CD4-positive, alpha-beta T cell treated with Interleukin-15 for 4 hours (primary cell): ENCODE measurements around the gene GAL3ST3.
"Not testable (repeated sequence)": the region's sequence is repeated elsewhere in the genome, so short reads cannot be mapped to it uniquely, and the experiment has no call there.

Experiments used
- DNase-seq: peaks from one replicate; pipeline ENCODE4 v3.0.0-alpha.2; 2020; ENCODE audit warnings: low spot score

GAL3ST3 gene

GRCh38 chr11:66048547-66049323 is at the start of gene GAL3ST3:
Gene GAL3ST3 (minus strand): TSS chr11:66049161. CDS start chr11:66045415, 3,746 bp downstream.
- no peak for DNase-seq

- not testable (repeated sequence) for DNase-seq
These were observed 43.2 kb upstream of the GAL3ST3 start for GRCh38 chr11:66092125-66092524.

- DNase-seq, result no peak
These were observed 41.3 kb upstream of the GAL3ST3 start for GRCh38 chr11:66090288-66090687.

GRCh38 chr11:66089067-66089466 is 40.1 kb upstream of the GAL3ST3 start:
- no peak for DNase-seq

GRCh38 chr11:66087148-66087908 is 38.4 kb upstream of the GAL3ST3 start:
- no peak for DNase-seq

- DNase-seq, result no peak
These were observed 36.0 kb upstream of the GAL3ST3 start for GRCh38 chr11:66084821-66085475.

- DNase-seq, result no peak
These were observed 34.8 kb upstream of the GAL3ST3 start for GRCh38 chr11:66083767-66084166.

GRCh38 chr11:66082946-66083698 is 34.2 kb upstream of the GAL3ST3 start:
- no peak for DNase-seq

- DNase-seq, result peak; percentile 79
These were observed 32.5 kb upstream of the GAL3ST3 start for GRCh38 chr11:66081505-66081904.

GRCh38 chr11:66080055-66080817 is 31.3 kb upstream of the GAL3ST3 start:
- DNase-seq, result peak; percentile 83

GRCh38 chr11:66078949-66079348 is 30.0 kb upstream of the GAL3ST3 start:
- DNase-seq, result not testable (repeated sequence)

- DNase-seq, result no peak
These were observed 29.0 kb upstream of the GAL3ST3 start for GRCh38 chr11:66077927-66078326.

- DNase-seq, result no peak
These were observed 27.6 kb upstream of the GAL3ST3 start for GRCh38 chr11:66076561-66076960.

GRCh38 chr11:66075273-66075672 is 26.3 kb upstream of the GAL3ST3 start:
- no peak for DNase-seq

GRCh38 chr11:66073669-66074068 is 24.7 kb upstream of the GAL3ST3 start:
- no peak for DNase-seq

- no peak for DNase-seq
These were observed 23.6 kb upstream of the GAL3ST3 start for GRCh38 chr11:66072518-66072917.

GRCh38 chr11:66072081-66072480 is 23.1 kb upstream of the GAL3ST3 start:
- DNase-seq, result no peak

- no peak for DNase-seq
These were observed 22.4 kb upstream of the GAL3ST3 start for GRCh38 chr11:66071381-66071801.

GRCh38 chr11:66070604-66071380 is 21.8 kb upstream of the GAL3ST3 start:
- DNase-seq, result no peak
